NCI-H2029 treated with DMSO at 0.1 percent for 48 hours (cell line): ENCODE measurements around the gene CASTOR2.
"Not testable (repeated sequence)": the region's sequence is repeated elsewhere in the genome, so short reads cannot be mapped to it uniquely, and the experiment has no call there.

ENCODE experiments used
- DNase-seq: peaks from one replicate; lab custom pipeline; 2025; lab: John Stamatoyannopoulos, UW

CASTOR2 gene

GRCh38 chr7:74994869-74995543 lies 30.5 kb downstream of the CASTOR2 start:
- DNase-seq, result not testable (repeated sequence)

GRCh38 chr7:74996361-74996760 lies 31.9 kb downstream of the CASTOR2 start:
- not testable (repeated sequence) for DNase-seq

GRCh38 chr7:74997811-74998210 lies 33.3 kb downstream of the CASTOR2 start:
- peak; percentile 4 for DNase-seq

- DNase-seq, result not testable (repeated sequence)
Observed at GRCh38 chr7:75001356-75001755, 36.9 kb downstream of the CASTOR2 start.

- no peak for DNase-seq
Observed at GRCh38 chr7:75010036-75010435, 45.5 kb downstream of the CASTOR2 start.

GRCh38 chr7:75017832-75018231 lies 53.3 kb downstream of the CASTOR2 start:
- DNase-seq, result no peak

- DNase-seq, result no peak
Observed at GRCh38 chr7:75018570-75019364, 54.3 kb downstream of the CASTOR2 start.

- no peak for DNase-seq
Observed at GRCh38 chr7:75019800-75020199, 55.3 kb downstream of the CASTOR2 start.

GRCh38 chr7:75024922-75025321 lies 60.4 kb downstream of the CASTOR2 start:
- no peak for DNase-seq

- DNase-seq, result no peak
Observed at GRCh38 chr7:75028299-75028698, 63.8 kb downstream of the CASTOR2 start.

GRCh38 chr7:75033064-75033463 lies 68.6 kb downstream of the CASTOR2 start:
- DNase-seq, result no peak

- no peak for DNase-seq
Observed at GRCh38 chr7:75033826-75034225, 69.3 kb downstream of the CASTOR2 start.

GRCh38 chr7:75038508-75038907 lies 74.0 kb downstream of the CASTOR2 start:
- no peak for DNase-seq

GRCh38 chr7:75039166-75039565 lies 74.7 kb downstream of the CASTOR2 start:
- no peak for DNase-seq

GRCh38 chr7:75039709-75040108 lies 75.2 kb downstream of the CASTOR2 start:
- no peak for DNase-seq

- no peak for DNase-seq
Observed at GRCh38 chr7:75040512-75040911, 76.0 kb downstream of the CASTOR2 start.

GRCh38 chr7:75042286-75042685 lies 77.8 kb downstream of the CASTOR2 start:
- no peak for DNase-seq

GRCh38 chr7:75042831-75043703 lies 78.6 kb downstream of the CASTOR2 start:
- DNase-seq, result no peak

- no peak for DNase-seq
Observed at GRCh38 chr7:75045881-75046280, 81.4 kb downstream of the CASTOR2 start.

GRCh38 chr7:75048435-75049379 lies 84.2 kb downstream of the CASTOR2 start:
- DNase-seq, result no peak

- no peak for DNase-seq
Observed at GRCh38 chr7:75049817-75050216, 85.3 kb downstream of the CASTOR2 start.
